ENCODE results near the gene PTPN14. TPM values are rescaled to one million over a fixed set of nuclear protein-coding genes. Genes with fewer than 3 reads are reported as not detected.
A peak's percentile ranks its signal among the peaks of the same experiment; 100 is the strongest.

The PTPN14 gene
- total and polyA plus RNA-seq, 12 donors, result 5.0 to 71.6 (median 42.3) TPM

DNA sequence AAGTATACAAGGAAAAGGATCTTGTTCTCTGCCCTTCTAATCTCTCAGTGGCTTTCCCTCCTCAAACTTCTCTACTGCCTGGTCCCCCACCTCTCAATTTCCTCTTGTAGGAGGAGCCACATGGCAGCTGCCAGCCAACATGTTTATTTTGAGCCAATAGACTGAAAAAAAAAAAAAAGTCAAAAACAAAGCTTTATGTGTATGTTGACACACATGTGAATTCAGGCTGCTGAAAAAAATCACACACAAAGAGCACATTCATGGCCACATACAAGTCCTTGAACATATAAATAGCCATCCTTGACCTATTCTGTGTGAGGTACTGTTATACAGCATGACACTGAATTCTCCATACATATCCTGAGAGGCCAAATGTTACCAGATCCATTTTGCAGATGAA lies 3.7 kb downstream of the PTPN14 start:
- Histone ChIP-seq H3K4me1 (peaks cover 5 to 71% (median 51%) of the 10 kb centered on the region in 9 donors), H3K27me3 (peaks cover 0 to 30% (median 0%) of the 10 kb centered on the region in 7 donors), H3K27ac (peak overlapping the region in 2 of 10 donors; percentile 24 to 38), H3K4me3 (no peak overlapping the region), H3K9me3 (no peaks in the 10 kb centered on the region), H3K36me3 (no peaks in the 10 kb centered on the region)
- intact Hi-C loops (cut with DNase I), result loop anchor here in 2 of 10 donors (5.0 to 10.0 kb wide), 2 partner anchors 35 to 103 kb away; no protein-coding TSS in a partner anchor
- TF ChIP-seq, protein P1, sequence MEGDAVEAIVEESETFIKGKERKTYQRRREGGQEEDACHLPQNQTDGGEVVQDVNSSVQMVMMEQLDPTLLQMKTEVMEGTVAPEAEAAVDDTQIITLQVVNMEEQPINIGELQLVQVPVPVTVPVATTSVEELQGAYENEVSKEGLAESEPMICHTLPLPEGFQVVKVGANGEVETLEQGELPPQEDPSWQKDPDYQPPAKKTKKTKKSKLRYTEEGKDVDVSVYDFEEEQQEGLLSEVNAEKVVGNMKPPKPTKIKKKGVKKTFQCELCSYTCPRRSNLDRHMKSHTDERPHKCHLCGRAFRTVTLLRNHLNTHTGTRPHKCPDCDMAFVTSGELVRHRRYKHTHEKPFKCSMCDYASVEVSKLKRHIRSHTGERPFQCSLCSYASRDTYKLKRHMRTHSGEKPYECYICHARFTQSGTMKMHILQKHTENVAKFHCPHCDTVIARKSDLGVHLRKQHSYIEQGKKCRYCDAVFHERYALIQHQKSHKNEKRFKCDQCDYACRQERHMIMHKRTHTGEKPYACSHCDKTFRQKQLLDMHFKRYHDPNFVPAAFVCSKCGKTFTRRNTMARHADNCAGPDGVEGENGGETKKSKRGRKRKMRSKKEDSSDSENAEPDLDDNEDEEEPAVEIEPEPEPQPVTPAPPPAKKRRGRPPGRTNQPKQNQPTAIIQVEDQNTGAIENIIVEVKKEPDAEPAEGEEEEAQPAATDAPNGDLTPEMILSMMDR (IDR thresholded peaks at IDR 0.05), result no peak
- ATAC-seq (no peak), DNase-seq (no peak)

DNA sequence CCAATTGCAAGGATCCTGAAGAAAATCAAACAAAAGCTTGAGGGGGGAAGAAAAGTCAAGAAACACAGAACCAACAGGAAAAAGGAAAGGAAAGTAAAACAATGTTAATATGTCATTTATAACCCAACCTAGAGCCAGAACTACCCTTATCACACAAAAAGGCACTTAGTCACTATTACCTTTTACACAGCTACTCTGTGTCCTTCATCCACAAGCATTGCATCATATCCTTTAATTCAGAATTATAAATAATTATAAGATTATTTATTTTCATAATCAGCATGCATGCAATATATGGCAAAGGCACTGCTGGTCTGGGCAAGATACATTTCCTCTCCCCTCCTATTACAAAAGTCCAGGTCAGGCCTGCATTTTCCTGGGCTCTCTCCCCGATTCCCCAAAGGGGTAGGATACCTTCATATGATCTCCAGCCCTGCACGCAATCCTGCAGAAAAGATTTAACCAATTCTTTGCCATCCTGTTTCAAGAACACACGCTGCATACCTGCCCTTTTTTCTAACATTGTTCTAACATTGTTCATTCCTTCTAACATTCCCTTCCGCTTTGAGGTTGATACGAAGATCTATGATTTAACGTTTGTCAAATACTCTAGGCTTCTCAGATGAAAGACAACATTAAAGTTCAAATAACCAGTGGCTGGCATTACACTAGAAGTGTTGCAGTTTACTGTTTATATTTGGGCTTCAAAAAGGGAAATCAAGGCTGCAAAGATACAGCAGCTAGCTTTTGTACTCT lies 4.3 kb downstream of the PTPN14 start:
- ATAC-seq, result no peak
- peaks cover 8 to 73% (median 50%) of the 10 kb centered on the region in 9 donors for H3K4me1 ChIP-seq
- DNase-seq, result no peak
- peak overlapping the region in 4 of 10 donors; percentile 6 to 38 (median 26) for H3K27ac ChIP-seq
- H3K36me3 ChIP-seq, result no peaks in the 10 kb centered on the region
- TF ChIP-seq, protein P1 (IDR thresholded peaks at IDR 0.05), result no peak
- intact Hi-C loops (cut with DNase I), result loop anchor here in 2 of 10 donors (5.0 to 10.0 kb wide), 2 partner anchors 35 to 102 kb away; no protein-coding TSS in a partner anchor
- H3K27me3 ChIP-seq, result peaks cover 0 to 23% (median 0%) of the 10 kb centered on the region in 7 donors
- 76 to 87% methylated on average over 6 of the region's 6 CpGs for WGBS, 2 donors
- H3K9me3 ChIP-seq, result no peaks in the 10 kb centered on the region
- H3K4me3 ChIP-seq, result peak overlapping the region in 1 of 10 donors; percentile 2

DNA sequence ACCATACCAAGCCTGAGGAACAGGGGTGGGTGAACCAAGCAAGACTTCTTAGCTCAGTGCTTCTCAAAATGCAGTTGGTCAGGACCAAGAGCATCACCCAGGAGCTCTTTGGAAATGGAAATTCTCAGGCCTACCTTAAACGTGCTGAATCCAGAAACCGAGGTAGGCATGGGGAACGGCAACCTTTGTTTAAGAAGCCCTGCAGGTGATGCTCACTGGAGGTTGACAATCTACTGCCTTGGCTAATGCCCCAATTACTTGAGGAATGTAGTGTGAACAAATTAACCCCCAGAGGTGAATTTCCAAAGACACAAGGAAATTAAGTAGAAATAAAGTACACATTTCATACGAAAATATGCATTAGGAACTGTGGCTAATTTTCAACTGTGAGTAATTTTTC lies 5.3 kb downstream of the PTPN14 start:
- ATAC-seq (no peak), DNase-seq (no peak)
- 87 to 88% methylated on average over 4 of the region's 4 CpGs for WGBS, 2 donors
- H3K4me1 ChIP-seq, result peaks cover 8 to 82% (median 58%) of the 10 kb centered on the region in 9 donors
- no peak overlapping the region for H3K4me3 ChIP-seq
- H3K27ac ChIP-seq, result peak overlapping the region in 1 of 10 donors; percentile 29
- H3K9me3 ChIP-seq, result no peaks in the 10 kb centered on the region
- H3K36me3 ChIP-seq, result no peaks in the 10 kb centered on the region
- TF ChIP-seq, protein P1 (IDR thresholded peaks at IDR 0.05), result no peak
- intact Hi-C loops (cut with DNase I), result loop anchor here in 2 of 10 donors (5.0 to 10.0 kb wide), 2 partner anchors 36 to 101 kb away; no protein-coding TSS in a partner anchor
- peaks cover 0 to 14% (median 0%) of the 10 kb centered on the region in 7 donors for H3K27me3 ChIP-seq

DNA sequence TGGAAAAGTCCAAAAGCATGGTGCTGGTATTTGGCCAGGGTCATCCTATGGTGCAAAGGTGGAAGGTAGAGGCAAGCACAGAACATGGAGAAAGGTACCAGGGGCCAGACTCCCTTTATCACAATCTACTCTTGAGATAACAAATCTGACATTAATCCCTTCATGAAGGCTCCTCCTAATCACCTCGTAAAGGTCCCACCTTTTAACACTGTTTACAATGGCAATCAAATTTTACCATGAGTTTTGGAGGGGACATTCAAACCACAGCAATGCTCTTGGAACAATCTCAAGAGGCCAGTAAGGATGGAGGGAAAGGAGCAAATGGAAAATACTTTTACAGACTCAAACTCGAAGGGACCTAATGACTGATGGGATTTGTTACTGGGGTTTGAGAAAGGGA lies 6.1 kb downstream of the PTPN14 start:
- Histone ChIP-seq H3K36me3 (no peaks in the 10 kb centered on the region), H3K9me3 (no peaks in the 10 kb centered on the region), H3K4me1 (peaks cover 8 to 86% (median 60%) of the 10 kb centered on the region in 9 donors), H3K4me3 (no peak overlapping the region), H3K27ac (peak overlapping the region in 1 of 10 donors; percentile 0), H3K27me3 (peaks cover 0 to 6% (median 0%) of the 10 kb centered on the region in 7 donors)
- TF ChIP-seq, protein P1 (IDR thresholded peaks at IDR 0.05), result no peak
- 80 to 87% methylated on average over 2 of the region's 2 CpGs for WGBS, 2 donors
- DNase-seq, result no peak
- intact Hi-C loops (cut with DNase I), result loop anchor here in 2 of 10 donors (5.0 to 10.0 kb wide), 2 partner anchors 37 to 100 kb away; no protein-coding TSS in a partner anchor
- ATAC-seq, result no peak
